Upper lobe of right lung (tissue), 1 donor: Measurements from ENCODE around the gene PRR12. TPM values are rescaled to one million over a fixed set of nuclear protein-coding genes. Genes with fewer than 3 reads are reported as not detected.

Experiments
- ATAC-seq: fragments of 200-7000 bp; cut with Tn5 transposase; one replicate; pipeline ENCODE4 v1.9.1; 2020; ENCODE audit warnings: mild to moderate bottlenecking, moderate library complexity
- DNase-seq: peaks from one replicate; pipeline ENCODE4 v3.0.0-alpha.2; 2020
- H3K27ac ChIP-seq: fragments of 200-600 bp; one replicate; pipeline ENCODE4 v1.8.0; 2022
- H3K27me3 ChIP-seq: fragments of 200-600 bp; one replicate; pipeline ENCODE4 v1.8.0; 2022; ENCODE audit warnings: mild to moderate bottlenecking
- H3K36me3 ChIP-seq: fragments of 200-600 bp; one replicate; pipeline ENCODE4 v1.8.0; 2022
- H3K4me1 ChIP-seq: fragments of 200-600 bp; one replicate; pipeline ENCODE4 v1.8.0; 2022
- H3K4me3 ChIP-seq: fragments of 200-600 bp; one replicate; pipeline ENCODE4 v1.8.0; 2022; ENCODE audit warnings: mild to moderate bottlenecking
- H3K9me3 ChIP-seq: fragments of 200-600 bp; one replicate; pipeline ENCODE4 v1.8.0; 2022
- intact Hi-C: fragments of 100-400 bp; cut with DNase I; formaldehyde crosslinking; loops from one replicate; pipeline ENCODE4 v1.11.0; 2022
- total RNA-seq: library from RNA; stranded (reverse); fragmentation: NEBNext Ultra II Directional; extraction: Animal tissue kit (Norgen Biotek cat#: 25700); gene quantifications from one replicate; pipeline ENCODE4 v1.2.1, GENCODE V29; 2021
- TF ChIP-seq, protein P1 (sequence below): fragments of 200-600 bp; IDR thresholded peaks from one replicate; pipeline ENCODE4 v1.8.0; 2022; ENCODE audit warnings: antibody characterized with exemption
- donor health status: DM: no; HTN: yes; CAD: no; lungs with severe emphysema.

Gene PRR12
- total RNA-seq, 1 donor from 2014 or later = 30.9 TPM

DNA sequence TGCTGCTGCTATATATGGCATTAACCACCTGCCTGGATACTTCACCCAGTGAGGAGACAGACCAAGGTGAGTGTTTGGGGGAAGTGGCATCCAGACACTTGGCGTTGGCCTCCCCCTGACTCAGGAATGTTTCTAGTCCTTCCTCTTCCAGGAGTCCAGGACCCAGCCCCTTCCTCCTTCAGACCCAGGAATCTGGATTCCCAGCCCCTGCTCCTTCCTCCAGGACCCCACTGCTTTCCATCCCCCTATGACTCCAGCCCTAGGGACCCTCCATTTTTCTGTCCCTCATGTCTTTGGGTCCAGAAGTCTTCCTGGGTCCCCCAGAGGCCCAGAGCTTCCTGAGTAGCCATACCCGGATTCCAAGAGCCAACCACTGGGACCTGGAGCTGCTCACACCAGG lies 7.7 kb upstream of the PRR12 start:
- H3K4me3 ChIP-seq = no peak overlapping the region
- DNase-seq = no peak
- no peak for ATAC-seq
- no peaks in the 10 kb centered on the region for H3K9me3 ChIP-seq
- TF ChIP-seq, protein P1, sequence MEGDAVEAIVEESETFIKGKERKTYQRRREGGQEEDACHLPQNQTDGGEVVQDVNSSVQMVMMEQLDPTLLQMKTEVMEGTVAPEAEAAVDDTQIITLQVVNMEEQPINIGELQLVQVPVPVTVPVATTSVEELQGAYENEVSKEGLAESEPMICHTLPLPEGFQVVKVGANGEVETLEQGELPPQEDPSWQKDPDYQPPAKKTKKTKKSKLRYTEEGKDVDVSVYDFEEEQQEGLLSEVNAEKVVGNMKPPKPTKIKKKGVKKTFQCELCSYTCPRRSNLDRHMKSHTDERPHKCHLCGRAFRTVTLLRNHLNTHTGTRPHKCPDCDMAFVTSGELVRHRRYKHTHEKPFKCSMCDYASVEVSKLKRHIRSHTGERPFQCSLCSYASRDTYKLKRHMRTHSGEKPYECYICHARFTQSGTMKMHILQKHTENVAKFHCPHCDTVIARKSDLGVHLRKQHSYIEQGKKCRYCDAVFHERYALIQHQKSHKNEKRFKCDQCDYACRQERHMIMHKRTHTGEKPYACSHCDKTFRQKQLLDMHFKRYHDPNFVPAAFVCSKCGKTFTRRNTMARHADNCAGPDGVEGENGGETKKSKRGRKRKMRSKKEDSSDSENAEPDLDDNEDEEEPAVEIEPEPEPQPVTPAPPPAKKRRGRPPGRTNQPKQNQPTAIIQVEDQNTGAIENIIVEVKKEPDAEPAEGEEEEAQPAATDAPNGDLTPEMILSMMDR = no peak
- H3K4me1 ChIP-seq = peaks cover 9% of the 10 kb centered on the region
- no peaks in the 10 kb centered on the region for H3K36me3 ChIP-seq
- intact Hi-C loops = no loop called here
- H3K27me3 ChIP-seq = no peaks in the 10 kb centered on the region
- no peak overlapping the region for H3K27ac ChIP-seq

DNA sequence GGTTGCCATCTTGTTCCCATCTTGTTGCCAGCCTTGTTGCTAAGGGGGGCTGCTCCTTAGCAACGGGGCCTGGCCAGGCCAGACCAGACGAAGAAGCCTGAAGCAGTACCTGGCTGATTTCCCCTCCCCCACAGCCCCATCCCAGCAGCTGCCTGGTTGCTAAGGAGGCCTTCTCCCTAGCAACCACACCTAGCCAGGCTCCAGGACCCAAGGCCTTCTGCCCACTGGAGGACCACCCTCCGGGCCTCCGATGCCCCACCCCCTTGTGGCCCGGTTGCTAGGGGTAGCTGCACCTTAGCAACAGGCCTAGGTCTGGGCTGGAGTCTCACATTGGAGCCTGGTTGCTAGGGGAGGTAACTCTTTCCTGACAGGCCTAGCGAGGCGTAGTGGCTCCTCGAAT lies 6.0 kb upstream of the PRR12 start:
- H3K9me3 ChIP-seq = no peaks in the 10 kb centered on the region
- H3K36me3 ChIP-seq = no peaks in the 10 kb centered on the region
- TF ChIP-seq, protein P1 = no peak
- no peak overlapping the region for H3K4me3 ChIP-seq
- H3K4me1 ChIP-seq = no peaks in the 10 kb centered on the region
- intact Hi-C loops = no loop called here
- H3K27ac ChIP-seq = no peak overlapping the region
- ATAC-seq = no peak
- no peaks in the 10 kb centered on the region for H3K27me3 ChIP-seq
- no peak for DNase-seq

DNA sequence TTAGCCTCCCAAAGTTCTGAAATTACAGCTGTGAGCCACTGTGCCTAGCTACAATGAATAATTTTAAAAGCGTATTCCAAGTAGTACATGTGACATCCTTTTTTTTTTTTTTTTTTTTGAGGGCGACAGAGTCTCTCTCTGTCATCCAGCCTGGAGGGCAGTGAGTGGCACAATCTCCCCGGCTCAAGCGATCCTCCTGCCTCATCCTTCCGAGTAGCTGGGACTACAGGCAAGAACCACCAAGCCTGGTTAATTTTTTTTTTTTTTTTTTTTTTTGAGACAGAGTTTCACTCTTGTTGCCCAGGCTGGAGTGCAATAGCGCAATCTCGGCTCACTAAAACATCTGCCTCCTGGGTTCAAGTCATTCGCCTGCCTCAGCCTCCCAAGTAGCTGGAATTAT lies 3.8 kb upstream of the PRR12 start:
- Histone ChIP-seq H3K4me3 (no peak overlapping the region), H3K36me3 (no peaks in the 10 kb centered on the region), H3K27me3 (no peaks in the 10 kb centered on the region), H3K9me3 (no peaks in the 10 kb centered on the region), H3K27ac (no peak overlapping the region), H3K4me1 (no peaks in the 10 kb centered on the region)
- intact Hi-C loops = no loop called here
- TF ChIP-seq, protein P1 = no peak
- DNase-seq = no peak
- no peak for ATAC-seq

DNA sequence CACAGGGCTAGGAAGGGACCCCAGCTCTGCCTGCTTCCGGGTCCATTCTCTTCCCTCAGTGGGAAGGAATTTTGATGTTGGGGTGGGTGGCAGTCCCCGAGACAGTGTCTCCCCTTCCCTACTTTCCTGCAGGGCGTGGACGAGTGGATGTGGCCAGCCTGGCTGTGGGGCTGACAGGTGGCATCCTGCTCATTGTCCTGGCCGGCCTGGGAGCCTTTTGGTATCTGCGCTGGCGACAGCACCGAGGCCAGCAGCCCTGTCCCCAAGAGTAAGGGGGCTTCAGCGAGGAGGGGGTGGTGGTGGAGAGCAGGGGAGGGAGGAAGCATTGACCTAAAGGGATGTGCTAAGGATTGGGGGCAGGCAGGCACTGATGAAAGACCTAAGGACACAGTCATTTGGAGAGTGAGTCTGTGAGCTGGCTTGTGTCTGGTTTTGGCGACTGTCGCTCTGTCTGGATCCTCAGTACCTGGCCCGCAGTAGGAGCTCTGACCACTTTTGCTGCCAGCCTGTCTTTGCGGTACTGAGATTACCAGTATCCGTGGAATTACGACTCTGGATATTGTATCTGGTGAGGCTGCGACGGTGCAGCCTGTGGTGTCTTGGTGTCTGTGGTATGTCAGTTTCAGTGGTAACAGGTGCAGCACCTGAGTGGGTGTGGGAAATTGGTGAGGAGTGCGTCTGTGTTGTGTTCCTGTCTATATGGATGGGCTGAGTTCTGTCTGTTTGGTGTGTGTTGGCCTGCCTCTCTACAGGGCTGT lies 2.4 kb upstream of the PRR12 start:
- peaks cover under 1% of the 10 kb centered on the region for H3K4me1 ChIP-seq
- H3K4me3 ChIP-seq = no peak overlapping the region
- TF ChIP-seq, protein P1 = no peak
- H3K27ac ChIP-seq = no peak overlapping the region
- H3K9me3 ChIP-seq = no peaks in the 10 kb centered on the region
- ATAC-seq (no peak), DNase-seq (no peak)
- no peaks in the 10 kb centered on the region for H3K27me3 ChIP-seq
- H3K36me3 ChIP-seq = no peaks in the 10 kb centered on the region
- intact Hi-C loops = no loop called here

DNA sequence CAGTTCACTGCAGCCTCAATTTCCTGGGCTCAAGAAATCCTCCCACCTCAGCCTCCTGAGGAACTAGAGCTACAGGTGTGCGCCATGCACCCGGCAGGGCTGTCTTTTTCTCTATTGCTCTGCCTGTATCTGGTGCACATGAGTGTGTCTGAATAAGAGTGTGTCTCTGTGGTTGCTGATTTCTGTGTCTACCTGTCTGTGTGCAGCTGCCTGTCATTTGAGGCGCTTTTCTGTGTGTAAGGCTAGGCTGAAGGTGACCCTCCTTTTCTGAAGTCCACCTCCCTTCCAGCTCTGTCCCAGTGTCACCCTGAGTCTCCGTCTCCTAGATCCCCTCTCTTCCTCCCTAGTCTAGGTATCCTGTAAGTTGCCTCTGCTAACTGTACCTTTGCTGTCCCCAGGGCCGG lies 1.5 kb upstream of the PRR12 start:
- H3K27ac ChIP-seq = peak overlapping the region; percentile 24
- peak overlapping the region; percentile 85 for H3K4me3 ChIP-seq
- no peaks in the 10 kb centered on the region for H3K27me3 ChIP-seq
- no peak for DNase-seq
- no peaks in the 10 kb centered on the region for H3K9me3 ChIP-seq
- intact Hi-C loops = no loop called here
- ATAC-seq = no peak
- peaks cover 6% of the 10 kb centered on the region for H3K36me3 ChIP-seq
- peaks cover 6% of the 10 kb centered on the region for H3K4me1 ChIP-seq
- TF ChIP-seq, protein P1 = no peak
